Nephron progenitor cell (in vitro differentiated cells): ENCODE data around the gene MOK.

Experiments
- DNase-seq: peaks from one replicate; pipeline ENCODE4 v3.0.0; 2021
- H3K27ac Mint-ChIP-seq: 2 replicates; pipeline ENCODE4 v1.8.0; 2021; ENCODE audit warnings: mild to moderate bottlenecking, moderate library complexity, mixed read lengths
- H3K27me3 Mint-ChIP-seq: 2 replicates; pipeline ENCODE4 v1.8.0; 2021; ENCODE audit warnings: mild to moderate bottlenecking, low read depth, mixed read lengths; ENCODE audit not compliant: poor library complexity
- H3K36me3 Mint-ChIP-seq: 2 replicates; pipeline ENCODE4 v1.8.0; 2021; ENCODE audit warnings: low read depth, mixed read lengths
- H3K4me1 Mint-ChIP-seq: 2 replicates; pipeline ENCODE4 v1.8.0; 2021; ENCODE audit warnings: mixed read lengths
- H3K4me3 Mint-ChIP-seq: 2 replicates; pipeline ENCODE4 v1.8.0; 2021; ENCODE audit warnings: mild to moderate bottlenecking, moderate library complexity, mixed read lengths
- H3K9me3 Mint-ChIP-seq: 2 replicates; pipeline ENCODE4 v1.8.0; 2021; ENCODE audit warnings: mild to moderate bottlenecking, moderate library complexity, mixed read lengths
- CTCF ChIP-seq: fragments of 200-600 bp; sonication (generic); IDR thresholded peaks from 2 replicates; pipeline ENCODE4 v1.5.0; 2021; ENCODE audit warnings: antibody characterized with exemption

Gene MOK

GRCh38 chr14:102192840-102193502, 112.0 kb downstream of the MOK start:
- Mint-ChIP-seq H3K4me3 (no peak overlapping the region), H3K4me1 (peaks cover 56% of the 10 kb centered on the region), H3K9me3 (no peaks in the 10 kb centered on the region), H3K27me3 (no peaks in the 10 kb centered on the region), H3K27ac (peak overlapping the region; percentile 74), H3K36me3 (peaks cover 24% of the 10 kb centered on the region)
- DNase-seq = no peak
- no peak for TF ChIP-seq CTCF

- no peak for DNase-seq
- no peaks in the 10 kb centered on the region for H3K36me3 Mint-ChIP-seq
- H3K4me1 Mint-ChIP-seq = peaks cover 59% of the 10 kb centered on the region
- H3K9me3 Mint-ChIP-seq = no peaks in the 10 kb centered on the region
- H3K27me3 Mint-ChIP-seq = no peaks in the 10 kb centered on the region
- H3K27ac Mint-ChIP-seq = no peak overlapping the region
- H3K4me3 Mint-ChIP-seq = no peak overlapping the region
- no peak for TF ChIP-seq CTCF
These were observed 115.1 kb downstream of the MOK start for GRCh38 chr14:102189874-102190273.

GRCh38 chr14:102188187-102188586, 116.8 kb downstream of the MOK start:
- Mint-ChIP-seq H3K36me3 (no peaks in the 10 kb centered on the region), H3K27me3 (no peaks in the 10 kb centered on the region), H3K9me3 (no peaks in the 10 kb centered on the region), H3K27ac (no peak overlapping the region), H3K4me3 (no peak overlapping the region), H3K4me1 (peaks cover 71% of the 10 kb centered on the region)
- no peak for TF ChIP-seq CTCF
- DNase-seq = no peak

GRCh38 chr14:102187568-102188001, 117.4 kb downstream of the MOK start:
- TF ChIP-seq CTCF = no peak
- Mint-ChIP-seq H3K4me1 (peaks cover 70% of the 10 kb centered on the region), H3K9me3 (no peaks in the 10 kb centered on the region), H3K27ac (no peak overlapping the region), H3K4me3 (no peak overlapping the region), H3K27me3 (no peaks in the 10 kb centered on the region), H3K36me3 (no peaks in the 10 kb centered on the region)
- DNase-seq = no peak

- Mint-ChIP-seq H3K27me3 (no peaks in the 10 kb centered on the region), H3K36me3 (no peaks in the 10 kb centered on the region), H3K9me3 (no peaks in the 10 kb centered on the region), H3K27ac (no peak overlapping the region), H3K4me1 (peaks cover 67% of the 10 kb centered on the region), H3K4me3 (no peak overlapping the region)
- no peak for TF ChIP-seq CTCF
- no peak for DNase-seq
These were observed 117.9 kb downstream of the MOK start for GRCh38 chr14:102187044-102187443.

GRCh38 chr14:102185360-102185759, 119.6 kb downstream of the MOK start:
- no peak overlapping the region for H3K27ac Mint-ChIP-seq
- H3K36me3 Mint-ChIP-seq = no peaks in the 10 kb centered on the region
- H3K9me3 Mint-ChIP-seq = no peaks in the 10 kb centered on the region
- TF ChIP-seq CTCF = no peak
- H3K4me1 Mint-ChIP-seq = peaks cover 57% of the 10 kb centered on the region
- DNase-seq = no peak
- no peaks in the 10 kb centered on the region for H3K27me3 Mint-ChIP-seq
- H3K4me3 Mint-ChIP-seq = no peak overlapping the region
